T-cell (primary cell): ENCODE data around the gene RAD23A. TPM values are rescaled to one million over a fixed set of nuclear protein-coding genes. Genes with fewer than 3 reads are reported as not detected.

ENCODE experiments used
- ATAC-seq, 4 experiments: fragments of 200-7000 bp in 3 of 4; fragments of 150-1000 bp in 1 of 4; cut with Tn5 transposase; replicated peaks in 1 of 4; 1 replicate in 3 of 4; 2 replicates in 1 of 4; pipeline ENCODE4 v1.10.0; 2021; ENCODE audit warnings: moderate library complexity in 3 of 4, mild to moderate bottlenecking in 2 of 4, moderate number of reproducible peaks in 1 of 4
- CTCF ChIA-PET, 2 donors: fragments of 300-600 bp; sonication (Branson Sonifier 250); formaldehyde crosslinking; loops; one replicate each; lab custom pipeline; 2022; ENCODE audit warnings: antibody characterized with exemption in 2 of 2; lab: Charles Lee
- POLR2A ChIA-PET, 2 donors: fragments of 300-600 bp; sonication (Branson Sonifier 250); formaldehyde crosslinking; loops; one replicate each; lab custom pipeline; 2022; ENCODE audit warnings: antibody characterized with exemption in 2 of 2; lab: Charles Lee
- DNase-seq, 35 experiments: peaks; one replicate each; pipeline versions ENCODE4 v3.0.0 to v3.0.0-alpha.2; 2013 to 2023
- H3K27ac ChIP-seq: one replicate; pipeline ENCODE4 v1.5.1; 2013; ENCODE audit warnings: low read length
- H3K27me3 ChIP-seq, 2 experiments: replicated peaks in 1 of 2; 1 replicate in 1 of 2; 2 replicates in 1 of 2; pipeline versions ENCODE4 v1.6.1 to v1.7.0; 2013; ENCODE audit warnings: low read length in 1 of 2, mixed read lengths in 1 of 2; ENCODE audit not compliant: control insufficient read depth in 2 of 2, insufficient read depth in 2 of 2; ENCODE audit errors: extremely low read depth in 1 of 2
- H3K36me3 ChIP-seq, 2 donors: 1 replicate in 1 of 2; 2 replicates in 1 of 2; pipeline versions ENCODE4 v1.6.1 to v1.7.0; 2013; ENCODE audit warnings: low read length in 1 of 2; ENCODE audit not compliant: control insufficient read depth in 2 of 2, insufficient read depth in 1 of 2; ENCODE audit errors: extremely low read depth in 1 of 2
- H3K4me1 ChIP-seq, 2 experiments: 1 replicate in 1 of 2; 2 replicates in 1 of 2; pipeline versions ENCODE4 v1.6.1 to v1.7.0; 2013; ENCODE audit warnings: low read length in 2 of 2, mixed read lengths in 1 of 2; ENCODE audit not compliant: insufficient read depth in 2 of 2, control insufficient read depth in 1 of 2; ENCODE audit errors: extremely low read depth in 1 of 2
- H3K4me3 ChIP-seq, 2 donors: 1 replicate in 1 of 2; 2 replicates in 1 of 2; pipeline versions ENCODE4 v1.5.1 to v1.7.0; 2013; ENCODE audit warnings: mild to moderate bottlenecking in 2 of 2, low read length in 1 of 2, moderate library complexity in 1 of 2; ENCODE audit not compliant: control insufficient read depth in 1 of 2; ENCODE audit errors: extremely low read depth in 1 of 2
- H3K9me3 ChIP-seq: 2 replicates; pipeline ENCODE4 v1.7.0; 2013
- H3K27ac Mint-ChIP-seq, 2 donors: one replicate each; pipeline ENCODE4 v1.8.0; 2020 to 2021; ENCODE audit warnings: mild to moderate bottlenecking in 2 of 2, mixed read lengths in 2 of 2
- H3K27me3 Mint-ChIP-seq, 2 donors: one replicate each; pipeline ENCODE4 v1.8.0; 2021 to 2022; ENCODE audit warnings: mixed read lengths in 2 of 2
- H3K36me3 Mint-ChIP-seq: one replicate; pipeline ENCODE4 v1.8.0; 2021; ENCODE audit warnings: mixed read lengths
- H3K4me1 Mint-ChIP-seq, 3 donors: one replicate each; pipeline ENCODE4 v1.8.0; 2020 to 2022; ENCODE audit warnings: mixed read lengths in 3 of 3, mild to moderate bottlenecking in 1 of 3
- H3K4me3 Mint-ChIP-seq, 3 donors: one replicate each; pipeline ENCODE4 v1.8.0; 2020 to 2022; ENCODE audit warnings: mild to moderate bottlenecking in 3 of 3, mixed read lengths in 3 of 3, moderate library complexity in 3 of 3
- H3K9me3 Mint-ChIP-seq, 3 donors: one replicate each; pipeline ENCODE4 v1.8.0; 2020 to 2022; ENCODE audit warnings: mixed read lengths in 3 of 3
- WGBS: methylation state at CpG from one replicate; pipeline ENCODE4 v1.1.5; 2013; ENCODE audit warnings: missing lambda C conversion rate; ENCODE audit not compliant: insufficient coverage; 5-methylcytosine and 5-hydroxymethylcytosine counted together
- total RNA-seq, 35 experiments: library from RNA in 6 of 35; stranded (reverse) in 6 of 35; fragments of 120-200 nt in 1 of 35; gene quantifications; one replicate each; pipeline versions ENCODE4 v1.2.1 to v1.2.4 and lab custom pipeline; 2013 to 2026

RAD23A gene
- total RNA-seq, 5 donors from 2014 or later (not counting 1 experiment from before 2014, with no cell fraction given) = 82.0 to 116 (median 104) TPM

- DNase-seq = no peak
- Mint-ChIP-seq H3K36me3 (no peaks in the 10 kb centered on the region), H3K9me3 (no peaks in the 10 kb centered on the region), H3K4me3 (no peak within 1 kb of the TSS), H3K4me1 (peaks cover 5 to 12% (median 6%) of the 10 kb centered on the region in 3 donors), H3K27me3 (no peaks in the 10 kb centered on the region), H3K27ac (no peak within 1 kb of the TSS)
- no peak within 1 kb of the TSS for H3K4me3 ChIP-seq
- peaks cover 0 to 11% of the 10 kb centered on the region in 2 experiments for H3K4me1 ChIP-seq
- no peak for ATAC-seq
- ChIA-PET CTCF (no interaction called here), POLR2A (no interaction called here)
- H3K27me3 ChIP-seq = peaks cover 0 to 7% of the 10 kb centered on the region in 2 experiments
- no peak within 1 kb of the TSS for H3K27ac ChIP-seq
- H3K36me3 ChIP-seq = no peaks in the 10 kb centered on the region
- H3K9me3 ChIP-seq = no peaks in the 10 kb centered on the region
- 63% methylated on average over 11 of the region's 14 CpGs for WGBS
Observed at GRCh38 chr19:12969292-12969988, 23.8 kb downstream of the RAD23A start, which contains the start of gene DAND5. Gene DAND5, plus strand, starts transcription at chr19:12969576. Its CDS starts 85 bp downstream, at chr19:12969661.

GRCh38 chr19:12970070-12970820 lies 24.6 kb downstream of the RAD23A start:
- DNase-seq (no peak), ATAC-seq (no peak)
- H3K36me3 ChIP-seq = no peaks in the 10 kb centered on the region
- CTCF ChIA-PET = no interaction called here
- Mint-ChIP-seq H3K4me1 (peaks cover 2 to 6% (median 2%) of the 10 kb centered on the region in 3 donors), H3K36me3 (no peaks in the 10 kb centered on the region), H3K27me3 (no peaks in the 10 kb centered on the region), H3K9me3 (no peaks in the 10 kb centered on the region), H3K27ac (no peak overlapping the region), H3K4me3 (no peak overlapping the region)
- no peak overlapping the region for H3K27ac ChIP-seq
- no peak overlapping the region for H3K4me3 ChIP-seq
- POLR2A ChIA-PET = no interaction called here
- H3K9me3 ChIP-seq = no peaks in the 10 kb centered on the region
- peaks cover 0 to 7% of the 10 kb centered on the region in 2 experiments for H3K4me1 ChIP-seq
- WGBS = 88% methylated on average over 4 of the region's 7 CpGs
- peaks cover 0 to 15% of the 10 kb centered on the region in 2 experiments for H3K27me3 ChIP-seq

GRCh38 chr19:12973236-12973635 lies 27.6 kb downstream of the RAD23A start:
- Mint-ChIP-seq H3K27me3 (peaks cover 8 to 14% of the 10 kb centered on the region in 2 donors), H3K27ac (no peak overlapping the region), H3K9me3 (no peaks in the 10 kb centered on the region), H3K4me3 (no peak overlapping the region), H3K4me1 (peaks cover 0 to 7% (median 3%) of the 10 kb centered on the region in 3 donors), H3K36me3 (no peaks in the 10 kb centered on the region)
- ChIA-PET CTCF (interaction anchor here in 1 of 2 donors (0.6 kb wide), 1 partner anchor 306 kb away, joined by 3 read pairs; no protein-coding TSS in a partner anchor), POLR2A (no interaction called here)
- peaks cover 0 to 6% of the 10 kb centered on the region in 2 experiments for H3K4me1 ChIP-seq
- WGBS = 85% methylated on average over 15 of the region's 16 CpGs
- ATAC-seq = no peak
- no peaks in the 10 kb centered on the region for H3K9me3 ChIP-seq
- no peak overlapping the region for H3K27ac ChIP-seq
- H3K36me3 ChIP-seq = no peaks in the 10 kb centered on the region
- no peak for DNase-seq
- H3K27me3 ChIP-seq = peaks cover 0 to 36% of the 10 kb centered on the region in 2 experiments
- no peak overlapping the region for H3K4me3 ChIP-seq

GRCh38 chr19:12974301-12975220 lies 28.9 kb downstream of the RAD23A start:
- Mint-ChIP-seq H3K9me3 (no peaks in the 10 kb centered on the region), H3K27ac (no peak overlapping the region), H3K4me3 (no peak overlapping the region), H3K36me3 (no peaks in the 10 kb centered on the region), H3K4me1 (peaks cover 0 to 7% (median 3%) of the 10 kb centered on the region in 3 donors), H3K27me3 (peaks cover 12 to 14% of the 10 kb centered on the region in 2 donors)
- peaks cover 0 to 6% of the 10 kb centered on the region in 2 experiments for H3K4me1 ChIP-seq
- H3K27me3 ChIP-seq = peaks cover 0 to 38% of the 10 kb centered on the region in 2 experiments
- POLR2A ChIA-PET = no interaction called here
- no peak for DNase-seq
- H3K9me3 ChIP-seq = no peaks in the 10 kb centered on the region
- 45% methylated on average over 13 of the region's 19 CpGs for WGBS
- CTCF ChIA-PET = interaction anchor here in 1 of 2 donors (0.7 kb wide), 1 partner anchor 8 kb away, joined by 3 read pairs; no protein-coding TSS in a partner anchor
- ATAC-seq = no peak
- H3K27ac ChIP-seq = no peak overlapping the region
- no peak overlapping the region for H3K4me3 ChIP-seq
- no peaks in the 10 kb centered on the region for H3K36me3 ChIP-seq

GRCh38 chr19:12975221-12975741 lies 29.6 kb downstream of the RAD23A start:
- H3K36me3 Mint-ChIP-seq = no peaks in the 10 kb centered on the region
- Histone ChIP-seq H3K27me3 (peaks cover 0 to 41% of the 10 kb centered on the region in 2 experiments), H3K36me3 (no peaks in the 10 kb centered on the region), H3K4me1 (peaks cover 0 to 6% of the 10 kb centered on the region in 2 experiments), H3K27ac (no peak overlapping the region), H3K4me3 (no peak overlapping the region), H3K9me3 (no peaks in the 10 kb centered on the region)
- DNase-seq (no peak), ATAC-seq (no peak)
- H3K27me3 Mint-ChIP-seq = peaks cover 13 to 14% of the 10 kb centered on the region in 2 donors
- WGBS = 8% methylated on average over 10 of the region's 17 CpGs
- no peak overlapping the region for H3K27ac Mint-ChIP-seq
- ChIA-PET POLR2A (no interaction called here), CTCF (interaction anchor here (0.6 to 2.7 kb wide), 3 partner anchors 10 to 119 kb away, joined by 3 to 16 read pairs (median 14); no protein-coding TSS in a partner anchor)
- H3K4me1 Mint-ChIP-seq = peaks cover 0 to 7% (median 3%) of the 10 kb centered on the region in 3 donors
- H3K9me3 Mint-ChIP-seq = no peaks in the 10 kb centered on the region
- no peak overlapping the region for H3K4me3 Mint-ChIP-seq
